NCI-H82 (cell line): ENCODE data around the gene IGFBP7.
A peak's percentile ranks its signal among the peaks of the same experiment; 100 is the strongest.

Source experiments
- DNase-seq: peaks from one replicate; lab custom pipeline; 2025; lab: John Stamatoyannopoulos, UW

IGFBP7 gene

DNA sequence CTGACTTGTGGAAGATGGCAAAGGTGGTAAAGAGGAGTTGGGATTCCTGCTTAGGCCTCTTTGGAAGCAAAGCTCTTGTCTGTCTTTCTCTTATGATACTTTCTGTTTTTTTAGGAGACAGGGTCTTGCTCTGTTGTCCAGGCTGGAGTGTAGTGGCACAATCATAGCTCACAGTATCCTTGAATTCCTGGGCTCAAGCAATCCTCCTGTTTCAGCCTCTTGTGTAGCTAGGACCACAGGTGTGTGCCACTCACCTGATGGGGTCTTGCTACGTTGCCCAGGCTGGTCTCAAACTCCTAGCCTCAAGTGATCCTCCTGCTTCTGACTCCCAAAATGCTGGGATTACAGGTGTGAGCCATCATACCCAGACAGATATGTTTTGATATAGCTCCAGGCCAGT, 19.3 kb upstream of the IGFBP7 start:
- DNase-seq = no peak

DNA sequence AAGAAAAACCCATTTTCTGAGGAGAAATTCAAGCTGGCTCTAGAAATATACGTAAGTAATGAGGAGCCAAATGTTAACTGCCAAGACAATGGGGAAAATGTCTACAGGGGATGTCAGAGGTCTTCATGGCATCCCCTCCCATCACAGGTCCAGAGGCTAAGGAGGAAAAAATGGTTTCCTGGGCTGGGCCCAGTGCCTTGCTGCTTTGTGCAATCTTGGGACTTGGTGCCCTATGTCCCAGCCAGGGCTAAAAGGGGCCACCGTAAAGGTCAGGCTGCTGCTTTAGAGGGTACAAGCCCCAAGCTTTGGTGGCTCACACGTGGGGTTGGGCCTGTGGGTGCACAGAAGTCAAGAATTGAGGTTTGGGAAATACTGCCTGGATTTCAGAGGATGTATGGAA, 17.2 kb upstream of the IGFBP7 start:
- DNase-seq = no peak

DNA sequence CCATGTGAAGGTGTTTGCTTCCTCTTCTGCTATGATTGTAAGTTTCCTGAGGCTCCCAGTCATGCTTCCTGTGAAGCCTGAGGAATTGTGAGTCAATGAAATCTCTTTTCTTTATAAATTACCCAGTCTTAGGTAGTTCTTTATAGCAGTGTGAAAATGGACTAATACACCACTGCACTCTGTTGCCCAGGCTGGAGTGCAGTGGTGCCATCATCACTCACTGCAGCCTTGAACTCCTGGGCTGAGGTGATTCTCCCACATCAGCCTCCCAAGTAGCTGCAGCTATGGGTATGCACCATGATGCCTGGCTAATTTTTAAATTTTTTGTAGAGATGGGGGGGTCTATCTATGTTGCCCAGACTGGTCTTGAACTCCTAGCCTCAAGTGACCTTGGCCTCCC, 15.8 kb upstream of the IGFBP7 start:
- no peak for DNase-seq

DNA sequence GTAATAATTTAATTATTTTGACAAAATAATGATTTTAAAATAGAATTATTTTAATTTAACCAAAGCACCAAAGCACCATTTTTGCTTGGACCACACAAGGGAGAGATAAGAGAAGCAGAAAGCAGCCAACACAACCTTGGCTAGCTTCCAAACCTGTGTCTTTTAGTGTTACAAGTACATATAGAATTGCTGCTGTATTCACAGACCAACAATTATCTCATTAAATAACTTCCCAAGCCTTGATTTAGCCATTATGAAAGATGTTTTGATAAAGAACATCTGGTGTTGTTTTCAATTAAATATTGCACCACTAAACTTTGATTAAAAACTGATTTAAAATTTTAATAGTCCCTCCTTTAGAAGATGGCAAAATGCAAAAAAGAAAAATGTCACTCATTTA, 14.0 kb upstream of the IGFBP7 start:
- DNase-seq = no peak

DNA sequence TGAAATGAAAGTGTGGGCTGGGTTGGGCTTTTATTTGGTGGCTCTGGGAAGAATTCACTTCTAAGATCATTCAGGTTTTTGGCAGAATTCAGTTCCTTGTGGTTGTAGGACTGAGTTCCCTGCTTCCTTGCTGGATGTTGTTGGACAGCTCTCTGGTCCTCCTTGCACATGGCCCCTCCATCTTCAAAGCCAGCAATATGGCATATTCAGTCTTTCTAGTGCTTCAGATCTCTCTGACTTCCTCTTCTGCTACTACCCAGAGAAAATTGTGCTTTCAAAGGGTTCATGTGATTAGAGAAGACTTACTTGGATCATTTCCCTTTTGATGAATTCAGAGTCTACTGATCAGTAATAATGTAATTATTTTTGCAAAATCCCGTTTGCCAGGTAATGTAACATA, 12.8 kb upstream of the IGFBP7 start:
- no peak for DNase-seq

DNA sequence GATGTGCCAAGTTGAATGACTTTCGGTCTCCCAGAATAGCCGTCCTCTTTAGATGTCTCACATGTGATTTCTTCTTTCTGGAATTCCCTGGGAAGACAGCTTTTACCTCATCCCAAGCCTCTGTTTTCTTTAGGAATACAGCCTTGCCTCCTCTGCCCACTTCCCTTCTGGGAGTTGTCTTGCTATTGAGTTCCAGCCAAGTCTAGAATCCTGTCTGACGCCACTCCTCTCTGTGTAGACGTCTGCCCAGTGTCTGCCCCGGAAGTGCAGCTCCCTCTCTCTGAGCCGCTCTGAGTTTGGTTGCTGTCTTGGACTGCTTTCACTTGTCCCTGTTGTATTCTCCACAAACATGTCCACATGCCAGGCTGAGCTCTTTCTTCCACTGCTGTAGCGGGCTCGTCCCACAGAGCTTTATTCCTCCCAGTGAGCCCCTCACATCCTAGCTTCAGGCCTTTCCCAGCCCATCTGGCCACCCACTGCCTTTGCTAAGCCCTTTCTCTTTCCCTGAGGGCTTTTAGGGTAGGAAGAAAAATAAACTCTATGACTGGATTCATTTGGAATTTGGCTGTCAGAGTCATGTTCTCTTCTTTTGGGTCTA, 9.0 kb upstream of the IGFBP7 start:
- DNase-seq = peak; percentile 0

DNA sequence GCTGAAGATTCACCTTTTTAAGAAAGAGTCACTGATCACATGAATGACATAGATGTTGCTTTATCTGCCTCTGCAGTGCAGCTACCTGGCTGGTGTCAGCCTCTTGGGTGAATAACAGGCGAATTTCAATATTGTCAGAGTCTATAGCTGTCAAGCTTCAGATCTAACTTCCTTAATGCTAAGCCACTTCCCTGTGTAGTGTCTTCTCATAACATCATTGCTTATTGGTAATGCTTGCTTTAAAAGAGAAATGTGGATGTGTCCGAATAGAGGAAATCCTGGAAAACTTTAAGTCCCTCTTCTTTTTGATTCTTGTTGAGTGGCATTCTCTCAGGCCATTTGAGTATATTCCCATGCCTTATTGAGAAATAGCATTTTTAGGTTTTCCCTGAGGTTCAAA, 7.3 kb upstream of the IGFBP7 start:
- no peak for DNase-seq

DNA sequence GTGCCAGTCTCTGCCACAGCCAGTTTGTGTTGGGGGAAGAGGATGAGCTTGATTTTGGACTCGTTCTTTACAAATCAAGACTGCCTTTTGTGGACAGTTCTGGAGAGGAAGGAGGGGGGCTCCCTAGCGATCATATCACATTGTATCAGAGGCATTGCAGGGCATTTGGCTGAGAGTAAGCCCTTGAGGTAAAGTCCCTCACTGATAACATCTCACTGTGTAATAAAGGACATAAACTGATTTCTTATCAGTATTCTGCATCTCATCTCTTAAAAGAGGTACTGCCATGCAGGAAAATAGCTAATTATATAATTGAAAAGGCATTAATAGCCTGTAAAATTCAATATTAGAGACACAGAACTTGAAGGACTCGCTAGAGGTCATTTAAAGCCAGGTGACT, 6.1 kb upstream of the IGFBP7 start:
- DNase-seq = no peak

DNA sequence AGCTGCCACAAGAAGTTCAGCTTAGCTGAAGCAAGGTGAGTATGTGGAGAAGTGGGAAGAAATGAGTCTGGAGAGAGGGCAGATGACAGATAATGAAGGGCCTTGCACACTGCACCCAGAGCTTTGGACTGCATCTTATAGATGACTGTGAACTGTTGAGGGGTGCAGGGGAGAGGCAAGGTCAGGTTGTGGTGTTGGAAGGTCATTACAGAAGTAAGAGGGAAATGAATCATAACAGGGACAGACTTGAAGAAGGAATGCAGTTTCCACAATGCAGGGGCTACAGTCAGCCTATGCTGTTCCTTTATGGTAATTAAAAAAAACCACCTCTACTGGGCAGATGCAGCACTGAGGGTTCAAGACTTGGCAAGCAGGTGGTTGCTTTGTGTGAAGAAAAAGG, 4.8 kb upstream of the IGFBP7 start:
- DNase-seq = no peak

DNA sequence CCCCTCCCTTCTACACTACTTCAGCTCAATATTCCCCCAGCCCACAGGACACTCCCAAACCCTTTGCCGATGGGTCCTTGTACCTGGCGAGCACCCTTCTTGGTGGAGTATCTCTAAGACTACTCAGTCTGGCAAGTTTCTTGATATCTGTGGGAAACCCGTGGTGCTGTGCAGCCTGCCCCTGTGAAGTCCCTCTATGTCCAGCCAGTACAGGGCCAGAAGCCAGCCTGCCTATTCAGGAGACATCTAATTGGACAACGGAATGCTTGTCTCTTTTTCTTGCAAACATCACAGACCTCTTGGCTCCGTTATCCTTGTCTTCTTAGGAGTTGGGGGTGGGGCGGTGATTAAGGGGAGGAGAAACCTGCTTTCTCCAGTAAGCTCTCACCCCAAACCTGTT, 3.7 kb upstream of the IGFBP7 start:
- no peak for DNase-seq

DNA sequence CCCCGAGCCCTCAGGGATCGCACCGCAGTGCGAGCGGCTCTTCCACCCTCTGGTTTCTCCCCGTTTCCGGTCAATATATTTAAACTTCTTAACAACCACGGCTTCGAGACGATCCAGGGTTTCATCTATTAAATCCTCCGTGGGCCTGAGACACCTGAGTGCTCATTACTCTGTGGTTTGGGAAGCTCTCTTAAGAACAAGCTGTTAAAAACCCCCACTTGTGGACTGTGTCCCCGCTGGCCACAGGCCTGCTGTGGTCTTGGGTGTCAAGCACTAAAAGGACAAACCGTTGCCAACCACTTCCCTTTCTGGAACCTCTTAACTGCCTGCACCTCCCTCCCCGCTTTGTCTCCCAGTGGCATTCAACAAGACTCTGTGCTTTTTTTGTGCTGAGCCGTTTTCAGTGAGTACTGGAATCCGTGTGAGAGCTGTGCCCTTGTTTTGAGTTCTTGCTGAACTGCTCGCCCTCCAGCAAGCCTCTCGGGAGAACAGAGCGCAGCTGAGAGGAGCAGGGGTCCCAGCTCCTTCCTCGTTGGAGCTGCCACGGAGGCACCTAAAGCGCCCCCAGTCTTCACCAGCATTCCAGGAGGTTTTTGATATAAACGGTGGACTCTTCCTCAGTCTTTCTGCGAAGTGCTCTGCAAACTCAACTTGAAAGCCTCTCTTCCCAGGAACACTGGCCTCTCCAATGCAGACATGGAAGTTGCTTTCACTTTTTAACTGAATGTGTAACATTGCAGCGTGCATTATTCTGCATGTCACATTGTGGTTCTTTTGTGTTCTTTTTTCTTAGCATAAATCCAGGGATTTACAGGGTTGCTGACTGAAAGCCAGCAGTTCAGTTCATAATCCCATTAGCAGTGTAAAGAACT, 691 bp upstream of the IGFBP7 start:
- peak; percentile 40 for DNase-seq

DNA sequence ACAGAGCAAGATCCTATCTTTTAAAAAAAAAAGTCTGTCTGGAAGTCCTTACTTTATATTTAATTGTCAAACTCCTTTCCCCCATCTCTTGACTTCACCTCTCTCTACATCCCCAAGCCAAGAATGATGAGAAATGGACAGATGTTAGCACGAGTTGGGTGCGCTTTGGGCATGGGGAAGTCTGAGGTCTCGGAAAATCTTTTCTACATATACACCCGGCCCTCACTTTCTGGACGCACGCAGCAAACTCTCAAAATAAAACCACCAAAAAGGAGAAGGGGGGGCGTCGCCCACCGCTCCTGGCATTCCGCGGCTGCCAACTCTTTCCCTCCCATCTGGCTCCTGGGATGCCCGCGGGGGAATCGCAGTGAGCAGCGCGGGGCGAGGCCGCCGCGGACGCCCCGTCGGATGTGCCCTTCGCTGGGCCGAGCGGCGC, 756 bp downstream of the IGFBP7 start:
- no peak for DNase-seq

DNA sequence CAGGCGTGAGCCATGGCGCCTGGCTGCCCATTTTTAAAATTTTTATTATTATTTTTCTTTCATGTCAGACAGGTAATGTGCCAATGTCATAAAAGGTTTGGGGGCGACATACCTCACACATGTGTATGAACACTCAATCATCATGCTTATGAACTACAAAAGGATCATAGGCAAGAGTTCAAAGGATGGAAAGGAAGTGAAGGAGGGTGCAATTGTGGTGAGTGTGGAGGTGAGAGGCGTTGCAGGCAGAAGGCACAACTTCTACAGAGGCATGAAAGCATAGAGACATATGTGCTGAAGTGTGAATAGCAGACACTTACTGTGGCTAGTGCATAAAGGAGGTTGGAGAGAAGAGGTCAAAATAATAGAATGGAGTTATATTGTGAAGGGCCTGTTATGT, 4.0 kb downstream of the IGFBP7 start:
- no peak for DNase-seq

DNA sequence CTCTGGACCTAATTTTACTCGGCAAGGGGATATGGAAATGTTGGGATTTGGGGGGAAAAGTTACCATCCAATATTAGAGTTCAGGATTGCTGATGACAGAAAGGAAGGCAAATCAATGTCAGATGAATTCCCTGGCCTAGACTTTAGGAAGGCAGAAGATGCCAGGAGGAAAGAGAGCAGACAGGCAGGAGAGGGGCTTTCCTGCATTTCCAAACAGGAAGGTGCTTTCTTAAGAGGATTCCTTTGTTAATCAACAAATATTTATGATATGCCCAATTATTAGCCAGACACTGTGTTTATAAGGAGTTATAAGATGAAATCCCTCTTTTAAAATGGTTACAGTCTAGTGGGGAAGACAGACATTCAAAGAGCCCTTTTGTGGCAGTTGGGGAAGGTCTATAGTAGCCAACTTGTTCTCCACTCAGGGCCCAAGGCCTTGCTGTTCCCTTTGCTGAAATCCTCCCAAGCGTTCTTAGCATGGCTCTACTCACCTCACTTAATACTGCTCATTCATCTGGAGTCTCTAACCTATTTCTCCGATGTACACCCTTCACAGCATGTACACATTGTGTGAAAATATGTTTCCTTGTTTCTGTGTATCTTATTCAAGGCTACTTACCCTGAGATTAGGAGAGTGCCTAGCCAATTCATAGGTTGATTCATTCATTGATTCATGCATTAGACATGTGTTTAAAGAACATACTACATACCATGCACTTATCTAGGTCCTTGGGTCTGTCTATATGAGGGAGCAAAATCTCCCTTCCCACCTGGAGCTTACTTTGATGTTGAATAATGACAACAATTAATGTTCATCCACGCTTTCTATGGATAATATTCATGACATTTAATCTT, 5.3 kb downstream of the IGFBP7 start:
- DNase-seq = no peak

DNA sequence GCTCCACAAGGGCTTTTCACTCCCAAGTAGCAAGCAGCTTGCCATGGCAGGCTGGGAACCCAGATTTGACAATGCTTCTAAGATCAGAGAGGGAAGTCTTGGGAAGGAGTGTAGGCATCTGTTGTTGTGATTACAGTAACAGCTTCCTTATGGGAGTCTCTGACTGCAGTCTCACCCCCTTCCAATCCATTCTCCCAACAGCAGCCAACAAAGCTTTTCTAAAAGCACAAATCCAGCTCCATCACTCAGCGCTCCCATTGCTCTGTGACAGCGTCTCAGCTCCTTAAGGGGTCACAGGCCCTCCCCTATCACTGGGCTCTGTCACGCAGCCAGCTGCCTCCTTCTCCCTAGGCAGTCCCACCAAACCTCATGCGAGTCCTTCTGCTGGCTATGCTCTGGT, 7.1 kb downstream of the IGFBP7 start:
- peak; percentile 46 for DNase-seq

DNA sequence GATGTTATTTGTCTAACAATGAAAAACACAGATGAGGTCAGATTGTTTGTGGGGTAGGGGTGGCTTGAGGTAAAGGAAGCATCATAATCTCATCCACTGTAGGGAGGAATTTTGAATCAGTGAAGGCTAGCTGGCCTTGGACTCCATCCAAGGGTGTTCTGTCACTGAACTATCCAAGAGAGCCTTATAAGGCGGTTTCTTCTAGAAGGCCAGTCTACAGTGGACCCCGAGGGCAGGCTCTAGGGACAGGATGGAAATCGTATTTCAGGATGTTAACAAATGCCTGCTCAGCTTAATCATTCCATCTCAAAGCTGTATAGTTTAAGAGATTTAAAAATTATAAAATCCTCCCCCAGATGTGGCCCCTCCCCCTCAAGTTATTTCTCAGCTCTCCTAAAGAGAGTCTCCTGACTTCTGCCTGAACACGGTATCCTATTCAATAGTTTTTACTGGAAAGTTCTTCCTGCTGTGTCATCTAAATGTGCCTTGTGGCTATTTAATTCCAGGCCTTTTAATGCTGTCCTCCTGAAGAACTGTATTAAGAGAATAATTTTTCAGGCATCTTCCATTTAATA, 8.0 kb downstream of the IGFBP7 start:
- peak; percentile 46 for DNase-seq

DNA sequence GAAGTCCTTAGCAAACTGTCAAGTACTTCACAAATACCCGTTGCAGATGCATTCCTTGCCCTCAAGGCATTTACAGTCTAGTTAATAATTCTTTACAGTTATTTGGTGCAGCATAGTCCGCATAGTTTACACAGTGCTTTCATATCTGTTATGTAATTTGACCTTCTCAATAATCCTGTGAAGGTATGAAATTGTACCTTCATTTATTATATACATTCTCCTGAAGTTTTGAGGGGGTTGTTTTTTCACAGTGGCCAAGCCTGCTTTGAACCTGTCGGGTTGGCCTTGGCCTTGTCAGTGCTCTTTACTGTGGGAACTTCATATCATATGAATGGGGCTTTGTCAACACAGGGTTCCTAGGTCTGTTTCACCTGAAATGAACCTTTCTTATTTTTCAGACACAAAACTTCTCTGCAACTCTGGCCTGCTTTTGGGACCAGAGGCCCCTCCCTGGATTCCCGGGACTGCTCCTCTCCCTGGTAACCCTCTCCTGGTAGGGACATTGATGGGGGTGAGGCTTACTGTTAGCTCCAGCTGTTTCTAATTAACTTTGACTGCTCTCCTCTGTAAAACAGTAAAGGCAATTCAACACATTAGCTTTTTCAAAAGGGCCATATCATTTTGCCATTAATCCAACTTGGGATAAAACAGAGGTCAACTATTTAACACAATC, 9.1 kb downstream of the IGFBP7 start:
- DNase-seq = peak; percentile 27

DNA sequence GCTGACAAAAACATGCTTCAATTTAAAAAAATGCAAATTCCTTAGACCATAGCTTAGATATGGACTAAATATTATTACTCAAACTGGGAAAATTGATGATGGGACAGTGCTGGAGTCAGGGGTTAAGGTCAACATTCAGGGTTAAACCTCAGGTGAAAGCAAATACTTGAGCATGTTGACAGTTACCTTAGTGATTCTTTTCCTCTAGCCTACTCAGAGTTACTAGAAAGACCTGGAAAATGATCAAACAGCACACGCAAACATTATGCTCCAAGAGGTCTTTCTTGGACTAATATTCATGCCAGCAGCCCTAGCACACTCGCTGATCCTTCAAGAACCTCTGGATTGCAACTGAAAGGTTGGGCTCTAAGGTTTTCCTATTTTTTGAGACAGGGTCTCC, 10.8 kb downstream of the IGFBP7 start:
- DNase-seq = no peak

DNA sequence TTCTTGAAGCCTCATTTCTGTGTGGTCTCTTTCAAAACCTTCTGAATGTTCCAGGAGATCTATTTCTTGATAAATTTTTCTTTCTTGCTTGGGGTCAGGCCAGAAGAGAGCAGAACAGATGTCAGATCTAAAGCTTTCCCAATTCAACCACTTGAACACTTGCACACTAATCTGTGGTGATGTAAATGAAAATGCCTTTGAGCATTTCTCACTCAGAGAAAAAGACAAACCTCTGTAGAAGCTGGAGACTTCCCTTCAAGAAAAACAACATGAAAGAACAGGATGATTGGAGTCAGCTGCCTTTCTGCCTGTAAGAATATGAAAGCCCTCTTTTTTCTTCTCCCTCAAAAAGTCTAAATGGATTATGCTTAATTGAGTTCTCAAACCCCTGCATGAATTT, 11.2 kb downstream of the IGFBP7 start:
- DNase-seq = no peak

DNA sequence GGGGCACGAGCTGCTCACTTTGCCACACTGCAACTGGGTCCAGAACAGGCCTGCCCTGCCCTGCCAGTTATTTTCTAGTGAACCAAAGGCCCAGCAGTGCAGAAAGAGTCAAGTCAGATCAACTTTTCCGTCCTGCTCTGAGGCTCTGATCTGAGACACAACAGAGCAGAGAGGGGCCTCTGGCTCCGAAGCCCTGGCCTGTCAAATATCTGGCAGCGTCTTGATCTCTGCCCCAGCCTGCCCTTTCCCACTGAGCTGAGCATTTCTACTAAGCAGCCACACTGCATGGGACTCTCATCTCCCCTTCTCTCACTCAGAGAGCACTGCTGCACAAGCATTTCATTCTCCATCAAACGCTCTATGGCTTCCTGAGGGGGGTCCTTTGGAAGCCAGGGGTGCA, 11.8 kb downstream of the IGFBP7 start:
- DNase-seq = no peak

DNA sequence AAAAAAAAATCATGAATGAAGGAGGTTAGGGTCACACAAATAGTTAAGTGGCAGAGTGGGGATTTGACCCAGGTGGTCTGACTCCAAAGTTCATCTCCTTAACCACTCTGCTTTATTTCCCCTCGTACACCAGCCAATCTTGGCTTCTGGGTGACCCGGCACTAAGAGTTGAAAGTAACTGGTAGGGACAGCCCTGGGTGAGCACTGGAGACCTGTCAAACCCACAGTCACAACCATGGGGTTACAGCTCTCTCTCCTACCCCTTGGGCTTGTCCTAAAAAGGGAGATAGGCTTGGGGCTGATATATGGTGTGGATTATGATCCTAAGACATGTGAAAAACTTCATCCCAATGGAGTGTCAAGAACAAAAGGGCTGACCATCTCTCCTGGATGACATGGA, 12.5 kb downstream of the IGFBP7 start:
- no peak for DNase-seq

DNA sequence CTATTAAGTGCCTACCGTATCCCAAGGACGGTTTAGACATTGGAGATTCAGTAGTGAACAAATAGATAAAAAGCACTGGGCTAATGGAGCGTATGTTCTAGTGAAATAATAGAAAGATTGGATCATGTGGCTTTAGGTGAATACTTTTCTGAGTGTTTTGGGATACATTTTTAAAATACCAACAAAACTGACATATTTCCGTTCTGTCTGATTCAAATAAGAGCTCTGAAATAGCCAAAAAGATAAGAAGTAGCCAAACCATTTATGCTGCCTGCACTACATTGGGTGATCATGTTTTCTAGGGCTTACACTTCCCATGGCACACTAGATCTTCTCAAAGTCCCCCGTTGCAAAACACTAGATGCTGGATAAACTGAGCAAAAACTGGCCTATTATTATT, 14.2 kb downstream of the IGFBP7 start:
- DNase-seq = no peak
